NCI-H2196 (cell line): ENCODE data around the gene WAS.
"Not testable (repeated sequence)": the region's sequence is repeated elsewhere in the genome, so short reads cannot be mapped to it uniquely, and the experiment has no call there.

ENCODE experiments used
- DNase-seq: peaks from one replicate; lab custom pipeline; 2025; ENCODE audit not compliant: unreplicated experiment; lab: John Stamatoyannopoulos, UW

The WAS gene

GRCh38 chrX:48684134-48684533 lies 535 bp downstream of the WAS start:
- DNase-seq = no peak

DNA sequence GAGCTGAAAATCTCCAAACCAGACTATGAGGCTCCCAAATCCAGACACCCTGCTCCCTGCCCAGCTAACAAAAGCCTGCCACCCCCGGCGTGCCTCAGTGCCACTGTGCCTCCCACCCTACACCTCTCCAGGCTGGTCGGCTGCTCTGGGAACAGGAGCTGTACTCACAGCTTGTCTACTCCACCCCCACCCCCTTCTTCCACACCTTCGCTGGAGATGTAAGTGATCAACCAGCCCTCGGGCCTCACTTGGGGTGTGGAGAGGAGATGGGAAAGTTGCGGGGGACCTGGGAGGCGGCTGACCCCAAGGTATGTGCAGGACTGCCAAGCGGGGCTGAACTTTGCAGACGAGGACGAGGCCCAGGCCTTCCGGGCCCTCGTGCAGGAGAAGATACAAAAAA lies 1.8 kb downstream of the WAS start:
- DNase-seq = no peak

DNA sequence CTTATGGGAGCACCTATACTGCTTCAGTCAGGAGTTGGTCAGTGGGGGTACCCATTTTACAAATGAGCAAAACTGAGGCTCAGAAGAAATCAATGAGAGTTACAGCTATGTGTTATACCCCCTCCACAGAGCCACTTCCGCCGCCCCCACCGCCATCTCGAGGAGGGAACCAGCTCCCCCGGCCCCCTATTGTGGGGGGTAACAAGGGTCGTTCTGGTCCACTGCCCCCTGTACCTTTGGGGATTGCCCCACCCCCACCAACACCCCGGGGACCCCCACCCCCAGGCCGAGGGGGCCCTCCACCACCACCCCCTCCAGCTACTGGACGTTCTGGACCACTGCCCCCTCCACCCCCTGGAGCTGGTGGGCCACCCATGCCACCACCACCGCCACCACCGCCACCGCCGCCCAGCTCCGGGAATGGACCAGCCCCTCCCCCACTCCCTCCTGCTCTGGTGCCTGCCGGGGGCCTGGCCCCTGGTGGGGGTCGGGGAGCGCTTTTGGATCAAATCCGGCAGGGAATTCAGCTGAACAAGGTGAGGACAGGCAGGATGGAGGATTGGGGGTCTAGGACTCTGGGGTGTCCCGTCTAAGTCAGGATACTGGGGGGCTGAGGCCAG lies 5.0 kb downstream of the WAS start:
- DNase-seq = no peak

- no peak for DNase-seq
Observed at GRCh38 chrX:48689208-48689920, 5.8 kb downstream of the WAS start.

DNA sequence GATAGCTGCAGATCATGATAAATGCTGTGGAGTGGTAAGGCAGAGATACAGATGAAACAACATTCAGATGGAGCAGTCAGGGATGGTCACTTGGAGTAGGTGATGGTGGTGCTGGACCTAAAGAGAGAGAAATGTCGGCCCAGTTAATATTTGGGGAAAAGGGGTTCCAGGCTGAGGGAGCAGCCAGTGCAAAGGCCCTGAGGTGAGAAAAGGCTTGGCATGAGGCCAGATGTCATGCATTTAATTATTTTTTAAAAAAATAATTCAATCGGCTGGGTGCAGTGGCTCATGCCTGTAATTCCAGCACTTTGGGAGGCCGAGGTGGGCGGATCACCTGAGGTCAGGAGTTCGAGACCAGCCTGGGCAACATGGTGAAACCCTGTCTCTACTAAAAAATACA lies 8.1 kb downstream of the WAS start:
- not testable (repeated sequence) for DNase-seq

- DNase-seq = no peak
Observed at GRCh38 chrX:48694776-48695533, 11.4 kb downstream of the WAS start.

DNA sequence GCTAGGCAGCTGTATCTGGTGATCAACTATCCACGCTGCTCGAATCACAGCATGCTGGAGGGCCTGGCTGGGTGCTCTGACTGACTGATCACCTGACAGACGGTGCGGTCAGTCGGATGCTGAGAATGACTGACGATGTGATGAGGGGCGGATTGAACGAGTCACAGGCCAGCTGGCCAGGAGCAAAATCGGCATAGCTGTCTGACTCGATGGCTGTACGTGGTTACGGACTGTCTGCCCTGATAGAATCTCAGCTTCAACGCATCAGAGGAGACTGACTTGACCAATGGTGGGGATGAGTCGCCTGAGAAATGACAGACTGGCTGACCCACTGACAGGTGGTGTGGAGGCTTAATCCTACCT lies 11.9 kb downstream of the WAS start:
- no peak for DNase-seq

DNA sequence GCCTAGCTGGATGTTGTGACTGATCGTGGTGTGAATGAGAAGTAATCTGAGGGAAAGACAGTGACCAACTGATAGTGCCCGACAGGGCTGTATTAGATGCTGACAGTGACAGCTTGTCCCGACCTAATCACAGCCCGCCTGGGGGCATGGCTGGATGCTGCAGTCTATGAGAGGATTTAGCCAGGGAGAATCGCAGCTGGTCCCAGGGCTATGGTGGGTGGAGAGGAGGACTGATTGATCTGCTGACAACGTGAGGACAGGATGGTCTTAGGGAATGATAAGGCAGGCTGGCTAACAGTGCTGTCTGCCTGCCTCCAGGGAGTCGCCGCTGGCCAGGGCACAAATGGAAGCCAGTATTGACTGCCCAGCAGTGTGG lies 12.3 kb downstream of the WAS start:
- DNase-seq = no peak

DNA sequence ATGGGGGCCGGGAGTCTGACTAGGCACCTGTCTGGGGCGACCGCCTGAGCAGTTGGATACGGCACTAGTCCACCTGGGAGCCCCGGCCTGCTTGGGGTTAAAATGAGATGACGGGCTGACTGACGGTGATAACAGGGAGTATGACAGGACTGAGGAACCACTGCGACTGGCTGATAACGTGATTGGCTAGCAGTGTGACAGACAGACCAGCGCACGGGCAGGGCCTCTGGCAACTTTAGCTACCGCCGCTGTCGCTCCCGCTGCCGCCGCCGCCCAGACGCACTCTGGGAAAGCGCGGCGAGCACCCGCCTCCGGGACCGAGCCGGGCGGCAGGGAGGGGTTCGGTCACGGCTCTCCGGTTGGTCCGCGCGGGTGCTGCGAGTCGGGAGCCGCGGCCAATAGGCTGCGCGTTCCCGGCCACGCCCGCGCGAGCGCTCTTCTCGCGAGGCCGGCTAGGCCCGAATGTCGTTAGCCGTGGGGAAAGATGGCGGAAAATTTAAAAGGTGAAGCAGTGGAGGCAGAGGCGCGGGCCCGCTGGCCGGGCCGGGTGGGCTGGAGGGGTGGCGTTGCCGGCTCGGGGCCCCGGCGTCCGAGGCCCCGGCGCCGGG lies 12.8 kb downstream of the WAS start, which contains the start of gene SUV39H1:
TSS of gene SUV39H1 (plus strand) at position 434 of the 608 bp plus-strand sequence. CDS start at position 485, 51 bp downstream.
- peak; percentile 85 for DNase-seq

DNA sequence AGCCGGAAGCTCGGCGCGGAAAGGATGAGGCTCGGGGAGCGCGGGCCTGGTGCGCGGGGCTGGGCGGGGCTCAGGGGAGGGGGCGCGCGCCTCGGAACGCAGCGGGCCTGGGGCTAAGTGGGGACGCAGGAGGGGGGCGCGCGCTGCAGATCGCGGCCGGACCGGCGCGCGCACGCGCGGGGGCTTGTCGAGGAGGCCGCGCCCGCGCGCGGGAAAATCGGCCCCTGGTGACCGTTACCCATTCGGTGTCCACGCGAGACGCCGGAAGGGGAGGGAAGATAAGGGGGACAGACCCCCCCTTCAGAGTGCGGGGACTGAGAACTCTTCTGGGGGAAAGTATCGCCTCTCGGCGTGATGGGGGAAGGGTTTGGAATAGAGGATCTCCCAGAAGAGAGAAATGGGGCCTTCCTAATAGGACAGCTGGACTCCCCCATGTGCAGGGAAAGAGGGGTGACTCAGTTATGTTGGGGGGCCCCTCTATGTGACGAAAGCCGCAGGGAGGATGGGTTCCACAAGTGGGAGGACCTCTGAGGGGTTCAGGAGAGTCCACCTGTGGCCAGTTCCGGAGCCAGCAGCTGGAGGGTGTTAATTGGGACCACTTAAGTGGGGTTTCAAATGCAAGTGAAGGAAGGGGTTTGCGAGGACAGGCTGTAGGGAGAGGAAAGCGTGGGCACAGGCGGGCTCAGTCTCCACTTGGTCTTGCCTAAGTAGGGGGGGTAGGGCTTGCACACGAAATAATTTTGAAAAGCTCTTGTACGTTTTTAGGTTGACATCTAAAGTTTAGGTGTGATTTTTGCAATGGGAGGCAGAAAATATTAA lies 13.5 kb downstream of the WAS start:
- DNase-seq = peak; percentile 23

DNA sequence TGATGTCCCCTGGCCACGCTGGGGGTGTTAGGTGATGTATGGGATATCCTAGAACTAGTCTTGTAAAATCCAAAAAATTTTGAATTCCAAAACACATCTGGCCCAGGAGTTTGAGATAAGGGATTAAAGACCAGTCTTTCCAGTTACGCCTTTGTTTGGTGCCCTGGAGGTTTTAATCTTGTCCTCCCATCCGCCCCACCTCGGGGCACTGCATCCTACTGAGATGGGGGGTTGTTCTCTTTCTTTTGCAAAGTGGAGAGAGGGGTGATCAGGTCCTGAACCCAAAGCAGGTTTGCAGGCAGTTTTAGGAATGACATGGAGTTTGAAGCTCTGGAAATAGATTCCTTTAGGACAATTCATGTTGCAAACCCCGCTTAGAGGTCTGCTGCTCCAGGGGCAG lies 14.7 kb downstream of the WAS start:
- no peak for DNase-seq

- no peak for DNase-seq
Observed at GRCh38 chrX:48700246-48700645, 16.6 kb downstream of the WAS start.

DNA sequence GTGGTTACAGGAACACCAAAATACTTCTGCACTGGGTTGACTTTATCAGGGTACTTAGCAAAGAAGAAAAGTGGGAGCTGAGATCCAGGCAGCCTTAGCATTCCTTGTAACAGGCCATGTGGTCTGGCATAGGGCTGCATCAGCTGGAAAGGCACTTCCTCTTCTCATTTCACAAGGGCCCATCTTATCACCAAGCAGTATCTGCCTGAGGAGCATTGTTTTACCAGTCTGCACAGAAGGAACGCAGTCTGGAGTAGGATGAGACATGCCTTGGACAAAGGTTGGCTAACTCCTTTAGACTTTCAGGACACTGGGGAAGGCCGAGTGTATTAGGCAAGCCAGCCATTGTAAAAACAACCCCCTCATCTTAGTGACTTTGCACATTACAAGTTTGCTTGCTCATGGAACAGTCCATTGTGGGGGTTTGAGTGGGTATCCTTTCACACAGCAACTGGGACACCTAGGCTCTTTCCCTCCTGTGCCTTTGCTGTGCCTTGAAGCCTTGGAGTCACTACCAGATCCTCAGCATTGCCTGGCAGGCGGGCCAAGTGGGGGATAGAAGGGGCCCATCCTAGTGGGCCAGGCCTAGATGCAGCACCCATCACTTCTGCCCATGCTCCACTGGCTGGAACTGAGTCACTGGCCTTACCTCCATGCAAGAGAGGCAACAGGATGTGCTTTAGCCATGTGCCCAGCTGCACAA lies 17.5 kb downstream of the WAS start:
- no peak for DNase-seq

GRCh38 chrX:48702032-48702431 lies 18.4 kb downstream of the WAS start:
- DNase-seq = no peak

DNA sequence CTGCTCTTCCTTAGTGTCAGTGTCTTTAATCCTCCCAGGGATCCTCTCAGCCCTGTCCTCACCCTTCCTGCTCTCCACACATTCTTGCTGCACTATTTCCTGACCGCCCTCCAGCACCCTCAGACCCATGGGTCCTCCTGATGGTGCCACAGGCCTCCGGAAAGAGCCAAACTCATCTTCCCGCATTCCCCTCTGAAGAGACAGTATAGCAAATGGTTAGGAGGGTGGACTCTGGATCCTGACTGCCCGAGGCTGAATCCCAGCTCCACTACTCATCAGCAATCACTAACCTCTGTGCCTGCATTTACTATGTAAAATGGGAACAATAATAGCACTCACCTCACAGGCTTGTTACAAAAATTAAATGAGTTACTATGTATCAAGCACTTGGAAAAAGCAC lies 19.1 kb downstream of the WAS start:
- no peak for DNase-seq

- DNase-seq = no peak
Observed at GRCh38 chrX:48703228-48703627, 19.6 kb downstream of the WAS start.

GRCh38 chrX:48703642-48704481 lies 20.3 kb downstream of the WAS start:
- DNase-seq = peak; percentile 5

DNA sequence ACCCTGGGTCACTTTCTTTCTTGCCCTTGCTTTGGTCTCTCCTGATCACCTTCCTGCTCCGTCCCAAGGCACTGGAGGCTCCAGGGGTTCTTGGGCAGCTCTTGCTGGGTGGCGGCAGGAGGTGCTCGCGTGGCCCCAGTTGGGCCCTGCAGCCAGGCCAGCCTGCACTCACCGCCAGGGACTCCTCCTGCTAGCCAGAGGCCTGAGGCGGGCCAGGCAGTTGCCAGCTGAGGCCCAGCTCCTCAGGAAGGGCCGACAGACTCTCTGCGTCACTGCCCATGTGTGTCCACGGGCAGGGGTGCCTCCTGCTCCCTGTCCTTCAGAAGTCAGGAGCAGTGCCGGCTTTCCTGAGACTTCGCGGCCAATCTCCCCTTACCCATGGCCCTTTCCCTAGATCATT lies 22.3 kb downstream of the WAS start:
- no peak for DNase-seq

- no peak for DNase-seq
Observed at GRCh38 chrX:48709522-48710112, 26.0 kb downstream of the WAS start.
